HG03457 (cell line): ENCODE data around the gene MFGE8.

Experiments
- ATAC-seq: cut with Tn5 transposase; IDR thresholded peaks from one replicate; pipeline ENCODE4 v1.9.1; 2021; ENCODE audit warnings: moderate number of reproducible peaks; ENCODE audit not compliant: unreplicated experiment

The MFGE8 gene

GRCh38 chr15:88874684-88875083, 38.5 kb downstream of the MFGE8 start:
- ATAC-seq, result no peak

GRCh38 chr15:88874275-88874674, 38.9 kb downstream of the MFGE8 start:
- no peak for ATAC-seq

GRCh38 chr15:88873786-88874185, 39.4 kb downstream of the MFGE8 start:
- no peak for ATAC-seq

GRCh38 chr15:88872706-88873105, 40.5 kb downstream of the MFGE8 start:
- no peak for ATAC-seq

GRCh38 chr15:88872106-88872505, 41.1 kb downstream of the MFGE8 start:
- no peak for ATAC-seq

- ATAC-seq, result no peak
Observed at GRCh38 chr15:88871313-88871712, 41.9 kb downstream of the MFGE8 start.

GRCh38 chr15:88866295-88866881, 46.8 kb downstream of the MFGE8 start:
- no peak for ATAC-seq

GRCh38 chr15:88865498-88866099, 47.6 kb downstream of the MFGE8 start:
- ATAC-seq, result no peak

- ATAC-seq, result no peak
Observed at GRCh38 chr15:88864861-88865497, 48.2 kb downstream of the MFGE8 start.

- no peak for ATAC-seq
Observed at GRCh38 chr15:88863412-88863811, 49.8 kb downstream of the MFGE8 start.

- ATAC-seq, result no peak
Observed at GRCh38 chr15:88860212-88860611, 53.0 kb downstream of the MFGE8 start.

- ATAC-seq, result no peak
Observed at GRCh38 chr15:88859550-88859949, 53.6 kb downstream of the MFGE8 start.

GRCh38 chr15:88858934-88859333, 54.2 kb downstream of the MFGE8 start:
- ATAC-seq, result no peak

- no peak for ATAC-seq
Observed at GRCh38 chr15:88852476-88852875, 60.7 kb downstream of the MFGE8 start.

- no peak for ATAC-seq
Observed at GRCh38 chr15:88849376-88850072, 63.7 kb downstream of the MFGE8 start.
